Peyer's patch (tissue), 4 donors: Measurements from ENCODE around the gene ALKBH5. TPM values are rescaled to one million over a fixed set of nuclear protein-coding genes. Genes with fewer than 3 reads are reported as not detected.

Experiments
- DNase-seq, 3 donors: peaks; one replicate each; pipeline ENCODE4 v3.0.0-alpha.2; 2017 to 2019
- H3K27ac ChIP-seq, 4 donors: fragments of 200-600 bp; sonication (generic); one replicate each; pipeline ENCODE4 v1.5.1; 2016 to 2019
- H3K27me3 ChIP-seq, 2 donors: fragments of 200-600 bp; sonication (generic); one replicate each; pipeline ENCODE4 v1.5.1; 2019
- H3K36me3 ChIP-seq, 3 donors: fragments of 200-600 bp; sonication (generic); one replicate each; pipeline ENCODE4 v1.5.1; 2016 to 2019
- H3K4me1 ChIP-seq, 4 donors: fragments of 200-600 bp; sonication (generic); one replicate each; pipeline ENCODE4 v1.5.1; 2016 to 2019
- H3K4me3 ChIP-seq, 4 donors: fragments of 200-600 bp; sonication (generic); 1 replicate in 3 of 4; 2 replicates in 1 of 4; pipeline ENCODE4 v1.5.1; 2016 to 2019; ENCODE audit warnings: mild to moderate bottlenecking in 1 of 4
- H3K9me3 ChIP-seq, 4 donors: fragments of 200-600 bp; sonication (generic); one replicate each; pipeline ENCODE4 v1.5.1; 2016 to 2019; ENCODE audit warnings: mild to moderate bottlenecking in 1 of 4
- POLR2A ChIP-seq, 2 donors: fragments of 450-650 bp; IDR thresholded peaks; one replicate each; pipeline ENCODE4 v1.5.1; 2017; ENCODE audit warnings: antibody characterized with exemption in 2 of 2, mild to moderate bottlenecking in 2 of 2, moderate library complexity in 2 of 2
- total RNA-seq, 4 donors: library from RNA; depleted of rRNA; stranded (reverse); fragments of >200 nt; gene quantifications; one replicate each; pipeline ENCODE4 v1.1.0, GENCODE V29; 2016
- TF ChIP-seq, protein P1 (sequence below), 6 experiments: fragments of 450-650 bp in 4 of 6; fragments of 200-600 bp in 2 of 6; sonication (generic) in 1 of 6; IDR thresholded peaks; one replicate each; pipeline ENCODE4 v1.5.1; 2017 to 2019; ENCODE audit warnings: antibody characterized with exemption in 6 of 6, mild to moderate bottlenecking in 3 of 6, moderate library complexity in 1 of 6

Gene ALKBH5
- total RNA-seq, 4 donors from 2014 or later, result 65.6 to 78.5 (median 72.9) TPM

DNA sequence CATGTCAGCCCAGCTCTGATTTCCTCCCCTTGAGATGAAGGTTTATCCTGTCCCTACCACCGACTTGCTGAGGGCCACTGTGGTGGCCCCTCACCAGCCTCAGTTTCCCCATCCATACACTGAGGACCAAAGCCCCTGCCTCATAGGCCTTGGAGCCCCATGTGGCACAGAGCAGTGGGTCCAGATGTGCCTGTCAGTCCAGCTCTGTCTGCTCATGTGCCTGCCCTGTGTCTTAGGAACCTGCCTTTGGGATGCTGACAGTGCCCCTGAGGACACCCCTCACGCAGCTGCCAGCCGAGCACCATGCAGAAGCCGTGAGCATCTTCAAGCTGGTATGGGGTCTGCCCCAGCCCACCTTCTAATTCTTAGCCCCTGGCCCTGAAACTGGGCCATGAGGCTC lies 39.4 kb upstream of the ALKBH5 start:
- no peak for DNase-seq
- H3K4me3 ChIP-seq, result no peak overlapping the region
- H3K27me3 ChIP-seq, result no peaks in the 10 kb centered on the region
- no peaks in the 10 kb centered on the region for H3K36me3 ChIP-seq
- H3K9me3 ChIP-seq, result no peaks in the 10 kb centered on the region
- H3K4me1 ChIP-seq, result no peaks in the 10 kb centered on the region
- no peak for TF ChIP-seq POLR2A (IDR thresholded peaks at IDR 0.05)
- TF ChIP-seq, protein P1, sequence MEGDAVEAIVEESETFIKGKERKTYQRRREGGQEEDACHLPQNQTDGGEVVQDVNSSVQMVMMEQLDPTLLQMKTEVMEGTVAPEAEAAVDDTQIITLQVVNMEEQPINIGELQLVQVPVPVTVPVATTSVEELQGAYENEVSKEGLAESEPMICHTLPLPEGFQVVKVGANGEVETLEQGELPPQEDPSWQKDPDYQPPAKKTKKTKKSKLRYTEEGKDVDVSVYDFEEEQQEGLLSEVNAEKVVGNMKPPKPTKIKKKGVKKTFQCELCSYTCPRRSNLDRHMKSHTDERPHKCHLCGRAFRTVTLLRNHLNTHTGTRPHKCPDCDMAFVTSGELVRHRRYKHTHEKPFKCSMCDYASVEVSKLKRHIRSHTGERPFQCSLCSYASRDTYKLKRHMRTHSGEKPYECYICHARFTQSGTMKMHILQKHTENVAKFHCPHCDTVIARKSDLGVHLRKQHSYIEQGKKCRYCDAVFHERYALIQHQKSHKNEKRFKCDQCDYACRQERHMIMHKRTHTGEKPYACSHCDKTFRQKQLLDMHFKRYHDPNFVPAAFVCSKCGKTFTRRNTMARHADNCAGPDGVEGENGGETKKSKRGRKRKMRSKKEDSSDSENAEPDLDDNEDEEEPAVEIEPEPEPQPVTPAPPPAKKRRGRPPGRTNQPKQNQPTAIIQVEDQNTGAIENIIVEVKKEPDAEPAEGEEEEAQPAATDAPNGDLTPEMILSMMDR (IDR thresholded peaks at IDR 0.05), result no peak
- no peak overlapping the region for H3K27ac ChIP-seq

- H3K27me3 ChIP-seq, result no peaks in the 10 kb centered on the region
- no peak for DNase-seq
- TF ChIP-seq, protein P1 (IDR thresholded peaks at IDR 0.05), result no peak
- TF ChIP-seq POLR2A (IDR thresholded peaks at IDR 0.05), result no peak
- no peaks in the 10 kb centered on the region for H3K9me3 ChIP-seq
- H3K36me3 ChIP-seq, result no peaks in the 10 kb centered on the region
- H3K4me1 ChIP-seq, result no peaks in the 10 kb centered on the region
- H3K27ac ChIP-seq, result no peak overlapping the region
- no peak overlapping the region for H3K4me3 ChIP-seq
Measured at GRCh38 chr17:18144855-18145254, 38.8 kb upstream of the ALKBH5 start.

DNA sequence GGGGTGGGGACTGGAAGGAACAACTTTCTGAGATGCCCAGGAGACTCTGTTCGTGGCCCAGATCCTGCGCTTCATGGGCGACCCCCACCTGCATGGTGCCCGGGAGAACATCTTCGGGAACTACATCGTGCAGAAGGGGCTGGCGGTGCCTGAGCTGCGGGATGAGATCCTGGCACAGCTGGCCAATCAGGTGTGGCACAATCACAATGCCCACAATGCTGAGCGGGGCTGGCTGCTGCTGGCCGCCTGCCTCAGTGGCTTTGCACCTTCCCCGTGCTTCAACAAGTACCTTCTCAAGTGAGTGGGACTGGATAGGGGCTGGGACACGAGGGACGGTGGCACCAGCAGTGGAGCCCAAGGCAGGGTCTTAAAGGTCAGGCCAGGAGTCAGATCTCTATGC lies 37.8 kb upstream of the ALKBH5 start:
- H3K27ac ChIP-seq, result no peak overlapping the region
- H3K36me3 ChIP-seq, result no peaks in the 10 kb centered on the region
- DNase-seq, result no peak
- TF ChIP-seq, protein P1 (IDR thresholded peaks at IDR 0.05), result no peak
- no peak for TF ChIP-seq POLR2A (IDR thresholded peaks at IDR 0.05)
- H3K27me3 ChIP-seq, result no peaks in the 10 kb centered on the region
- no peak overlapping the region for H3K4me3 ChIP-seq
- no peaks in the 10 kb centered on the region for H3K9me3 ChIP-seq
- H3K4me1 ChIP-seq, result no peaks in the 10 kb centered on the region

GRCh38 chr17:18146259-18146658 lies 37.4 kb upstream of the ALKBH5 start:
- Histone ChIP-seq H3K27ac (no peak overlapping the region), H3K4me3 (no peak overlapping the region), H3K4me1 (no peaks in the 10 kb centered on the region), H3K9me3 (no peaks in the 10 kb centered on the region), H3K36me3 (no peaks in the 10 kb centered on the region), H3K27me3 (no peaks in the 10 kb centered on the region)
- TF ChIP-seq POLR2A (IDR thresholded peaks at IDR 0.05), result no peak
- TF ChIP-seq, protein P1 (IDR thresholded peaks at IDR 0.05), result no peak
- no peak for DNase-seq

DNA sequence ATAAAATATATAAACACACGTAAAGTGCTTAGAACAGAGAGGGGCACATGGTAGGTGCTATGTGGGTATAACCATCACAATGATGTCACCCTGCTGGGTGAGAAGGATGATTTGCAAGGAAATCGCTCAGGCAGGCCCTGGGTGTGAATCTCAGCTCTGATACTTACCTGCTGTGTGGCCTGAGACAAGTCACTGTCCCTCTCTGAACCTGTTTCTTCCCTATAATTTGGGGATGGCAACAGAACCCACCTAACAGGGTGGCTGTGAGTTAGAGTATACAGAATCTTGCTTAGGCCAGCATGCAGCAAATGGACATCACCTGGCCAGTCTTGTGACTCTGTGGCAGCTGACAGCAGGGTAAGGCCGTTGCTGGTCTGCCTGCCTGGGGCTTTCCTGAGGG lies 36.6 kb upstream of the ALKBH5 start:
- H3K36me3 ChIP-seq, result no peaks in the 10 kb centered on the region
- no peaks in the 10 kb centered on the region for H3K9me3 ChIP-seq
- H3K4me1 ChIP-seq, result no peaks in the 10 kb centered on the region
- no peaks in the 10 kb centered on the region for H3K27me3 ChIP-seq
- TF ChIP-seq POLR2A (IDR thresholded peaks at IDR 0.05), result no peak
- TF ChIP-seq, protein P1 (IDR thresholded peaks at IDR 0.05), result no peak
- no peak overlapping the region for H3K27ac ChIP-seq
- no peak for DNase-seq
- H3K4me3 ChIP-seq, result no peak overlapping the region

GRCh38 chr17:18148586-18148985 lies 35.0 kb upstream of the ALKBH5 start:
- Histone ChIP-seq H3K27ac (no peak overlapping the region), H3K9me3 (no peaks in the 10 kb centered on the region), H3K27me3 (no peaks in the 10 kb centered on the region), H3K4me1 (peaks cover 0 to 8% (median 2%) of the 10 kb centered on the region in 4 donors), H3K36me3 (no peaks in the 10 kb centered on the region), H3K4me3 (no peak overlapping the region)
- TF ChIP-seq, protein P1 (IDR thresholded peaks at IDR 0.05), result no peak
- TF ChIP-seq POLR2A (IDR thresholded peaks at IDR 0.05), result no peak
- DNase-seq, result no peak
